OCI-LY1 (cell line): ENCODE data around the gene MNAT1.

Experiments
- EZH2 ChIP-seq: fragments of 200-600 bp; sonication (generic), shearing (Covaris generic); IDR thresholded peaks from 2 replicates; pipeline ENCODE4 v1.8.0; 2017; ENCODE audit warnings: borderline replicate concordance, mixed run types, mild to moderate bottlenecking, antibody characterized with exemption, low read length, moderate library complexity, mixed read lengths
- TF ChIP-seq, protein P1 (sequence below): fragments of 200-600 bp; sonication (generic), shearing (Covaris generic); IDR thresholded peaks from 2 replicates; pipeline ENCODE4 v1.5.1; 2017; ENCODE audit warnings: mild to moderate bottlenecking, antibody characterized with exemption, low read length, moderate library complexity, mixed read lengths

DNA sequence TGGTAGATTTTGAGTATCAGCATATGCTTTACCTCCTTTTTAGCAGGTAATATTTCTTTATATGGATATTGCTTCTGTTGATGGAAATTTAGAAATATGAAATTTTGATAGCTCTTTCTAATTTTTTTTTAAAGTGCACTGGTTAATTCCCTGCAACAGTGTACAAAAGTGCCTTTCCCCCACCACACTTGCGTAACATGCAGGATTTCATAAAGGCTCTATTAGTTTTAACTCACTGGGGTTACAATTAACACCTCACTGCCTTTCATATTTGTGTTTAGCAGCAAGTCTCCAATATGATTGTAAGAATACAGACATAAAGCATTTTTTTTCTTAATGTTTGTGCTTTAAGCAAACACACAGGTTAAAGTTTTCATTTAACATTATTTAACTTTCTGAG, 25.6 kb downstream of the MNAT1 start:
- TF ChIP-seq, protein P1, sequence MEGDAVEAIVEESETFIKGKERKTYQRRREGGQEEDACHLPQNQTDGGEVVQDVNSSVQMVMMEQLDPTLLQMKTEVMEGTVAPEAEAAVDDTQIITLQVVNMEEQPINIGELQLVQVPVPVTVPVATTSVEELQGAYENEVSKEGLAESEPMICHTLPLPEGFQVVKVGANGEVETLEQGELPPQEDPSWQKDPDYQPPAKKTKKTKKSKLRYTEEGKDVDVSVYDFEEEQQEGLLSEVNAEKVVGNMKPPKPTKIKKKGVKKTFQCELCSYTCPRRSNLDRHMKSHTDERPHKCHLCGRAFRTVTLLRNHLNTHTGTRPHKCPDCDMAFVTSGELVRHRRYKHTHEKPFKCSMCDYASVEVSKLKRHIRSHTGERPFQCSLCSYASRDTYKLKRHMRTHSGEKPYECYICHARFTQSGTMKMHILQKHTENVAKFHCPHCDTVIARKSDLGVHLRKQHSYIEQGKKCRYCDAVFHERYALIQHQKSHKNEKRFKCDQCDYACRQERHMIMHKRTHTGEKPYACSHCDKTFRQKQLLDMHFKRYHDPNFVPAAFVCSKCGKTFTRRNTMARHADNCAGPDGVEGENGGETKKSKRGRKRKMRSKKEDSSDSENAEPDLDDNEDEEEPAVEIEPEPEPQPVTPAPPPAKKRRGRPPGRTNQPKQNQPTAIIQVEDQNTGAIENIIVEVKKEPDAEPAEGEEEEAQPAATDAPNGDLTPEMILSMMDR, result no peak
- no peak for TF ChIP-seq EZH2
